Activated naive CD8-positive, alpha-beta T cell treated with anti-CD3 and anti-CD28 coated beads, Interleukin-2, amount 50 U/mL, for 24 hours (primary cell): Measurements from ENCODE around the gene SLC6A9.

Source experiments
- ATAC-seq: fragments of 150-1000 bp; cut with Tn5 transposase; one replicate; pipeline ENCODE4 v1.10.0; 2021
- DNase-seq: peaks from one replicate; pipeline ENCODE4 v3.0.0; 2021
- H3K27ac Mint-ChIP-seq: one replicate; pipeline ENCODE4 v1.8.0; 2021; ENCODE audit warnings: mild to moderate bottlenecking, mixed read lengths
- H3K27me3 Mint-ChIP-seq: one replicate; pipeline ENCODE4 v1.8.0; 2021; ENCODE audit warnings: mixed read lengths
- H3K36me3 Mint-ChIP-seq: one replicate; pipeline ENCODE4 v1.8.0; 2021; ENCODE audit warnings: low read depth, mixed read lengths
- H3K4me1 Mint-ChIP-seq: one replicate; pipeline ENCODE4 v1.8.0; 2021; ENCODE audit warnings: mixed read lengths
- H3K4me3 Mint-ChIP-seq: one replicate; pipeline ENCODE4 v1.8.0; 2021; ENCODE audit warnings: mild to moderate bottlenecking, moderate library complexity, mixed read lengths
- H3K9me3 Mint-ChIP-seq: one replicate; pipeline ENCODE4 v1.8.0; 2021; ENCODE audit warnings: mixed read lengths

SLC6A9 gene

DNA sequence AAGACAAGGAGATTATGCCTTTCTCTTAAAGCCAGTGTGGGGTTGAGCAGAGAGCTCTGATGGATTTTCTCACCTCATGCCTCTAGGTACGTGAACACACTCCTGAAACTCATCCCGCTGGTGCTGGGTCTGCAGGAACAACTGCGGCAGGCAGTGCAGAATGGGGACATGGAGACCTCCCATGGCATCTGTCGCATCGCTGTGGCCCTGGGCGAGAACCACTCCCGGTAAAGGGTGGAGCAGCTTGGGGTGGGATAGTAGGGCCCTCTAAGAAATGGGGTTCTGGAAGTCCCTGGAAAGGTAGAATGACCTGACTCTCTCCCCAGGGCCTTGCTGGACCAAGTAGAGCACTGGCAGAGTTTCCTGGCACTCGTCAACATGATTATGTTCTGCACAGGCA, 75.0 kb downstream of the SLC6A9 start:
- Mint-ChIP-seq H3K4me1 (peaks cover 4% of the 10 kb centered on the region), H3K27me3 (no peaks in the 10 kb centered on the region), H3K9me3 (no peaks in the 10 kb centered on the region), H3K36me3 (peaks cover 11% of the 10 kb centered on the region), H3K4me3 (no peak overlapping the region), H3K27ac (no peak overlapping the region)
- DNase-seq: no peak
- no peak for ATAC-seq

DNA sequence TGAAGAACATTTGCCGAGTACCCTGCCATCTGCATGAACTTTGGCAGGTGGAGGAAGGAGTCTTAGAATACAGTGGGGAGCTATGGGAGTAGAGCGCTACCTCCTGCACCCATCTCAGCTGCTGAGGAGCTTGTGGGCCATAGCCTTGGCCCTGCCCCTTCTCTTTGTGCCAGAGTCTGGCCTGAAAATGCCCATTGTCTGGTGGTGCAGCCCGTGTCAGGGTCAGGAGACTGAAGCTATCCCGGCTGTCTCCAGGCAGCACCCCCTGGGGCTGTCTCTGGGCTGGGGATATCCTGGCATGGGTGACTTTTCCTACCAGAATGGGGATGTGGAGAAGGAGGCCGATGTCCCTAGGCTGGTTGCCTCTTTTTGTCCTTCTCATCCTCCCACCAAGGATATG, 77.2 kb downstream of the SLC6A9 start:
- DNase-seq (no peak), ATAC-seq (no peak)
- Mint-ChIP-seq H3K27me3 (no peaks in the 10 kb centered on the region), H3K36me3 (peaks cover 17% of the 10 kb centered on the region), H3K4me3 (no peak overlapping the region), H3K9me3 (no peaks in the 10 kb centered on the region), H3K4me1 (peaks cover 12% of the 10 kb centered on the region), H3K27ac (no peak overlapping the region)

DNA sequence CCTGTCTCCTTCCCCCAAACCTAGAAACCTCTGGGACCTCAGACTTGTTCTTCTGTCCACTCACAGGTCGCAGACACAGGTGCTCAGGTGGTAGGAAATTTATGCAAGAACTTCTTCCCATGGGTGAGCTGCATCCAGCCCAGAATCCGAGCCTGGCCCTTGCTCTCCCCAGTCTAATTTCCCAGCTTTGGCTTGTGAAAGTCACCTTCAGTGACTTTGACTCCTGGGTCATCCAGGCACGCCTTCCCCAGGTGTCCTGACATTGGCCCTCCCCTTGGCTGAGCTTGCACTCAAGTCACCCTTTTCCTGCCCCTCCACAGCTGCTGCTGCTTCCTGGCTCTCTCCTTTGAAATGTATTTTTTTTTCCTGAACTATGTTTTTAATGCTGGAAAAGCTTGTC, 77.9 kb downstream of the SLC6A9 start:
- Mint-ChIP-seq H3K27me3 (no peaks in the 10 kb centered on the region), H3K36me3 (peaks cover 14% of the 10 kb centered on the region), H3K9me3 (no peaks in the 10 kb centered on the region), H3K4me1 (peaks cover 13% of the 10 kb centered on the region), H3K4me3 (no peak overlapping the region), H3K27ac (no peak overlapping the region)
- DNase-seq (no peak), ATAC-seq (no peak)

- H3K36me3 Mint-ChIP-seq: peaks cover 14% of the 10 kb centered on the region
- no peaks in the 10 kb centered on the region for H3K9me3 Mint-ChIP-seq
- H3K4me3 Mint-ChIP-seq: no peak overlapping the region
- DNase-seq (no peak), ATAC-seq (no peak)
- no peak overlapping the region for H3K27ac Mint-ChIP-seq
- H3K4me1 Mint-ChIP-seq: peaks cover 18% of the 10 kb centered on the region
- no peaks in the 10 kb centered on the region for H3K27me3 Mint-ChIP-seq
These were observed 78.4 kb downstream of the SLC6A9 start for GRCh38 chr1:43952731-43953346.

GRCh38 chr1:43951021-43951985, 80.0 kb downstream of the SLC6A9 start:
- H3K36me3 Mint-ChIP-seq: peaks cover 12% of the 10 kb centered on the region
- DNase-seq (no peak), ATAC-seq (no peak)
- no peak overlapping the region for H3K4me3 Mint-ChIP-seq
- H3K4me1 Mint-ChIP-seq: peaks cover 24% of the 10 kb centered on the region
- H3K9me3 Mint-ChIP-seq: no peaks in the 10 kb centered on the region
- H3K27ac Mint-ChIP-seq: no peak overlapping the region
- H3K27me3 Mint-ChIP-seq: no peaks in the 10 kb centered on the region

GRCh38 chr1:43949678-43950077, 81.6 kb downstream of the SLC6A9 start:
- DNase-seq: no peak
- H3K9me3 Mint-ChIP-seq: no peaks in the 10 kb centered on the region
- peaks cover 13% of the 10 kb centered on the region for H3K36me3 Mint-ChIP-seq
- H3K4me1 Mint-ChIP-seq: peaks cover 40% of the 10 kb centered on the region
- H3K27ac Mint-ChIP-seq: no peak overlapping the region
- H3K4me3 Mint-ChIP-seq: no peak overlapping the region
- no peak for ATAC-seq
- H3K27me3 Mint-ChIP-seq: no peaks in the 10 kb centered on the region

GRCh38 chr1:43947874-43948437, 83.3 kb downstream of the SLC6A9 start:
- Mint-ChIP-seq H3K4me1 (peaks cover 43% of the 10 kb centered on the region), H3K27me3 (no peaks in the 10 kb centered on the region), H3K9me3 (no peaks in the 10 kb centered on the region), H3K4me3 (peak overlapping the region; percentile 97), H3K27ac (peak overlapping the region; percentile 53), H3K36me3 (peaks cover 13% of the 10 kb centered on the region)
- no peak for ATAC-seq
- no peak for DNase-seq

DNA sequence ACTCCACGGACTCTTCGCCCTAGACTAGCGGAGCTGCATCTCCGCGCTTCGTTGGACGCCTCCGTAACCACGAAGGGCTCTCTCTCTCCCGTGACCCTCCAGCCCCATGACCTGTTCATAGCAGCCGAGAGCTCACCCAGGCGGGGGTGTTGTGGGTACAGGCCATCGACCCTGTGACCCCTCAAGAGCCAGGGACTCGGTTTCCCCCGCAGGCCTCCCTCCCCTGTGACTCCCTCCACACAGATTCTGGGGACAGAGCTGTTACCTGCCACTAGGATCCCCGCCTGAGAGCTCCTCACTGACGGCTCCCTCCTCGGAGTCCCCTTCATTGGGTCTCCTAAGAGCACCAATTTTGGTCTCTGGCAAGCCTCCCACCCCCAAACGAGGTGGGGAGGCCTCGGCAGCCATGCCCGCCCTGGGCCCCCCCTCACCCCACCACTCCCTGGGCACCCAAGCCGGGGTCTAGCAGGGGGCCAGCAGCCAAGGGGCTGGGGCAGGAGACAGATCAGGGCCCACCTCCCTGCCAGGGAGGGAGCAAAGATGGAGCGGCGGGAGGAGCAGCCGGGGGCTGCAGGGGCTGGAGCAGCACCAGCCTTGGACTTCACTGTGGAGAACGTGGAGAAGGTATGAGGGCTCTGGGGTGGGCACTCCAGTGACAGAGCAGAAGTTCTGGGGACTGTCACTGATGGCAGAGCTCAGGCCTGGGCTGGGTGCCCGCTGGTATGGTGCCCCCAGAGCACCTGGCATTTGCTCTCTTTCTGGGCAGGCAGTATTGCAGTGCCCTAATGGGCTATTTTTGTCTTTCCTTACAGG, 84.0 kb downstream of the SLC6A9 start:
- H3K27ac Mint-ChIP-seq: peak overlapping the region; percentile 98
- DNase-seq: no peak
- H3K9me3 Mint-ChIP-seq: no peaks in the 10 kb centered on the region
- H3K27me3 Mint-ChIP-seq: no peaks in the 10 kb centered on the region
- ATAC-seq: no peak
- H3K36me3 Mint-ChIP-seq: peaks cover 13% of the 10 kb centered on the region
- H3K4me1 Mint-ChIP-seq: peaks cover 43% of the 10 kb centered on the region
- H3K4me3 Mint-ChIP-seq: peak overlapping the region; percentile 97
